Endothelial cell of umbilical vein (primary cell): Measurements from ENCODE around the gene RBM15B. TPM values are rescaled to one million over a fixed set of nuclear protein-coding genes. Genes with fewer than 3 reads are reported as not detected.

Experiments used
- BruUV-seq: library from RNA; stranded (reverse); fragments of 400-500 nt; replicated peaks from 2 replicates; lab custom pipeline; 2021; lab: Mats Ljungman, UMichigan
- CTCF ChIA-PET: fragments of 300-600, 350-600 bp; sonication (Branson Sonifier 250); formaldehyde crosslinking; loops from one replicate; lab custom pipeline; 2021; ENCODE audit warnings: antibody characterized with exemption, inconsistent platforms; lab: Charles Lee
- POLR2A ChIA-PET: fragments of 300-600, 350-600 bp; sonication (Branson Sonifier 250); formaldehyde crosslinking; loops from one replicate; lab custom pipeline; 2021; ENCODE audit warnings: antibody characterized with exemption, inconsistent platforms; lab: Charles Lee
- DNase-seq: peaks from one replicate; pipeline ENCODE4 v3.0.0-alpha.2; 2011; ENCODE audit warnings: low read depth, low spot score
- FAIRE-seq: peaks from 2 replicates; lab custom pipeline; 2011; peaks lifted over from hg19 to GRCh38; lab: Jason Lieb, UNC
- H2AFZ ChIP-seq: 2 replicates; pipeline ENCODE4 v1.6.0; 2012; ENCODE audit warnings: low read depth, low read length, control low read depth, inconsistent platforms
- H3K27ac ChIP-seq: 2 replicates; pipeline ENCODE4 v1.5.1; 2011; ENCODE audit warnings: low read depth, mild to moderate bottlenecking, control low read depth, low read length, moderate library complexity; ENCODE audit not compliant: insufficient read depth
- H3K27me3 ChIP-seq, 2 experiments: 2 replicates each; pipeline versions ENCODE4 v1.6.0 to v1.6.1; 2011; ENCODE audit warnings: low read length in 2 of 2, mixed read lengths in 1 of 2; ENCODE audit not compliant: control insufficient read depth in 2 of 2, insufficient read depth in 2 of 2
- H3K36me3 ChIP-seq, 2 experiments: 2 replicates in 1 of 2; 3 replicates in 1 of 2; pipeline ENCODE4 v1.5.1; 2011; ENCODE audit warnings: low read length in 2 of 2, mild to moderate bottlenecking in 1 of 2, moderate library complexity in 1 of 2; ENCODE audit not compliant: control insufficient read depth in 2 of 2, insufficient read depth in 2 of 2; ENCODE audit errors: extremely low read depth in 1 of 2
- H3K4me1 ChIP-seq: 3 replicates; pipeline ENCODE4 v1.5.1; 2011; ENCODE audit warnings: mild to moderate bottlenecking, low read length; ENCODE audit not compliant: control insufficient read depth, insufficient read depth; ENCODE audit errors: extremely low read depth
- H3K4me2 ChIP-seq: 2 replicates; pipeline ENCODE4 v1.6.1; 2011; ENCODE audit warnings: low read length, control low read depth, mixed read lengths; ENCODE audit not compliant: insufficient read depth
- H3K4me3 ChIP-seq, 3 experiments: fragments of 200-600 bp in 1 of 3; sonication (generic), shearing (Covaris generic) in 1 of 3; replicated peaks in 1 of 3; 2 replicates each; pipeline ENCODE4 v1.5.1; 2011 to 2016; ENCODE audit warnings: control low read depth in 3 of 3, low read length in 3 of 3, mild to moderate bottlenecking in 2 of 3, inconsistent platforms in 1 of 3, low read depth in 1 of 3, moderate library complexity in 1 of 3; ENCODE audit not compliant: insufficient read depth in 1 of 3
- H3K79me2 ChIP-seq: 2 replicates; pipeline ENCODE4 v1.6.0; 2012; ENCODE audit warnings: low read length, inconsistent platforms; ENCODE audit not compliant: control insufficient read depth, insufficient read depth
- H3K9ac ChIP-seq: replicated peaks from 2 replicates; pipeline ENCODE3; 2011; ENCODE audit warnings: low read length, control low read depth; ENCODE audit not compliant: insufficient read depth; ENCODE audit errors: extremely low read depth
- H3K9me1 ChIP-seq: replicated peaks from 3 replicates; pipeline ENCODE4 v1.6.0; 2011; ENCODE audit warnings: mild to moderate bottlenecking, low read length; ENCODE audit not compliant: control insufficient read depth, insufficient read depth; ENCODE audit errors: extremely low read depth
- H3K9me3 ChIP-seq: replicated peaks from 2 replicates; pipeline ENCODE4 v1.5.1; 2012; ENCODE audit warnings: low read length, inconsistent platforms; ENCODE audit not compliant: control insufficient read depth, insufficient read depth
- H4K20me1 ChIP-seq: replicated peaks from 2 replicates; pipeline ENCODE3; 2011; ENCODE audit warnings: mild to moderate bottlenecking, low read length; ENCODE audit not compliant: control insufficient read depth, insufficient read depth; ENCODE audit errors: extremely low read depth
- CTCF ChIP-seq, 2 donors: IDR thresholded peaks; 1 replicate in 1 of 2; 2 replicates in 1 of 2; pipeline ENCODE4 v1.5.1; 2011; ENCODE audit warnings: low read length in 2 of 2, mild to moderate bottlenecking in 2 of 2, moderate library complexity in 2 of 2, control low read depth in 1 of 2, inconsistent platforms in 1 of 2, low read depth in 1 of 2; ENCODE audit not compliant: insufficient read depth in 1 of 2; ENCODE audit errors: extremely low read depth in 1 of 2
- EZH2 ChIP-seq: IDR thresholded peaks from 2 replicates; pipeline ENCODE4 v1.6.1; 2012; ENCODE audit warnings: borderline replicate concordance, low read depth, mild to moderate bottlenecking, moderate library complexity, low read length, inconsistent platforms; ENCODE audit not compliant: severe bottlenecking
- FOS ChIP-seq: IDR thresholded peaks from 2 replicates; pipeline ENCODE4 v1.6.1; 2011; ENCODE audit warnings: mild to moderate bottlenecking, low read length, moderate library complexity, borderline replicate concordance; ENCODE audit not compliant: insufficient read depth
- GATA2 ChIP-seq: IDR thresholded peaks from 2 replicates; pipeline ENCODE4 v1.7.0; 2011; ENCODE audit warnings: low read depth, mild to moderate bottlenecking, moderate library complexity, mixed read lengths, low read length; ENCODE audit not compliant: insufficient read length, insufficient read depth
- JUN ChIP-seq: IDR thresholded peaks from 2 replicates; pipeline ENCODE4 v1.6.1; 2011; ENCODE audit warnings: borderline replicate concordance, low read depth; ENCODE audit not compliant: insufficient read length, insufficient read depth
- MAX ChIP-seq: IDR thresholded peaks from 2 replicates; pipeline ENCODE4 v1.6.1; 2011; ENCODE audit not compliant: insufficient read depth, insufficient read length
- MYC ChIP-seq: IDR thresholded peaks from one replicate; pipeline ENCODE4 v1.6.1; 2011; ENCODE audit warnings: mild to moderate bottlenecking, low read depth, low read length
- POLR2A ChIP-seq: IDR thresholded peaks from 2 replicates; pipeline ENCODE4 v1.6.1; 2012; ENCODE audit warnings: low read depth, mild to moderate bottlenecking, control low read depth, low read length
- POLR2AphosphoS5 ChIP-seq: IDR thresholded peaks from 2 replicates; pipeline ENCODE4 v1.6.1; 2012; ENCODE audit warnings: low read depth, mild to moderate bottlenecking, control low read depth, low read length, moderate library complexity; ENCODE audit not compliant: insufficient read depth
- dilution Hi-C: fragments of 300-500 bp; cut with MboI; formaldehyde crosslinking; loops from one replicate; pipeline ENCODE4 v1.15.0; 2019; ENCODE audit warnings: low sequenced_read_pairs; ENCODE audit not compliant: extremely low pct_ligation_motif_present
- intact Hi-C: fragments of 100-400 bp; cut with micrococcal nuclease; formaldehyde crosslinking; loops from one replicate; pipeline ENCODE4 v1.10.0; 2022
- polyA plus RNA-seq, 4 experiments: library from polyadenylated mRNA; depleted of rRNA in 3 of 4; stranded (reverse) in 3 of 4; unstranded in 1 of 4; fragments of >200 nt; gene quantifications; 2 replicates each; pipeline versions ENCODE4 v1.2.1 to v1.2.3, GENCODE V29; 2011 to 2012; ENCODE audit warnings: missing spikeins in 1 of 4
- total RNA-seq: library from RNA; stranded (reverse); gene quantifications from 2 replicates; pipeline ENCODE4 v1.2.3, GENCODE V29; 2021

Gene RBM15B
- total and polyA plus RNA-seq, 2 donors (not counting 3 experiments of a cell fraction or from before 2014, with no cell fraction given), result 19.9 to 39.1 TPM

- DNase-seq (no peak), FAIRE-seq (no peak)
- TF ChIP-seq MYC (no peak), MAX (no peak), GATA2 (no peak), FOS (no peak), EZH2 (no peak), CTCF (IDR thresholded peaks at IDR 0.05; ENCODE audit: extremely low read depth in 1 of 2, insufficient read depth in 1 of 2, low read depth in 1 of 2, low read length in 2 of 2) (no peak), POLR2AphosphoS5 (no peak), POLR2A (no peak), JUN (no peak)
- Histone ChIP-seq H3K4me2 (no peak overlapping the region), H3K9me1 (no peaks in the 10 kb centered on the region), H2AFZ (no peak overlapping the region), H3K79me2 (no peaks in the 10 kb centered on the region), H3K27ac (no peak overlapping the region), H3K27me3 (peaks cover 0 to 2% of the 10 kb centered on the region in 2 experiments), H4K20me1 (no peaks in the 10 kb centered on the region), H3K4me1 (no peaks in the 10 kb centered on the region), H3K4me3 (no peak overlapping the region), H3K36me3 (no peaks in the 10 kb centered on the region), H3K9me3 (no peaks in the 10 kb centered on the region), H3K9ac (no peak overlapping the region)
- intact Hi-C loops, result no loop called here
- BruUV-seq, result no TSS peak
- dilution Hi-C loops, result no loop called here
- POLR2A ChIA-PET, result no interaction called here
- CTCF ChIA-PET, result no interaction called here
Measured at GRCh38 chr3:51353691-51354090, 37.4 kb upstream of the RBM15B start.
